ENCODE data around the gene NTM. TPM values are rescaled to one million over a fixed set of nuclear protein-coding genes. Genes with fewer than 3 reads are reported as not detected.

Gene NTM
- polyA plus RNA-seq, 1 donor (not counting 4 experiments of a cell fraction or from before 2014, with no cell fraction given) = 47.9 TPM

- Histone ChIP-seq H3K9me1 (ENCODE audit: control insufficient read depth, extremely low read depth, insufficient read depth, low read length) (no peaks in the 10 kb centered on the region), H4K20me1 (ENCODE audit: control insufficient read depth, extremely low read depth, insufficient read depth, low read length) (no peaks in the 10 kb centered on the region), H2AFZ (ENCODE audit: control insufficient read depth, low read length) (no peak overlapping the region), H3K9me3 (ENCODE audit: control insufficient read depth, low read depth, low read length) (no peaks in the 10 kb centered on the region), H3K4me2 (ENCODE audit: control insufficient read depth, extremely low read depth, insufficient read depth, low read depth, low read length) (no peak overlapping the region), H3K27me3 (ENCODE audit: control insufficient read depth, extremely low read depth, insufficient read depth, low read length) (no peaks in the 10 kb centered on the region), H3K4me1 (ENCODE audit: control insufficient read depth, extremely low read depth, insufficient read depth, low read length) (peaks cover 11% of the 10 kb centered on the region), H3K9ac (ENCODE audit: control insufficient read depth, extremely low read depth, insufficient read depth, low read length) (no peak overlapping the region), H3K79me2 (ENCODE audit: control insufficient read depth, insufficient read depth, low read length) (no peaks in the 10 kb centered on the region), H3K27ac (ENCODE audit: control insufficient read depth, insufficient read depth, low read length) (no peak overlapping the region), H3K36me3 (ENCODE audit: control insufficient read depth in 2 of 2, extremely low read depth in 1 of 2, insufficient read depth in 2 of 2, low read length in 2 of 2) (no peaks in the 10 kb centered on the region), H3K4me3 (ENCODE audit: control insufficient read depth in 2 of 3, extremely low read depth in 1 of 3, insufficient read depth in 2 of 3, low read depth in 1 of 3, low read length in 3 of 3) (no peak overlapping the region)
- dilution Hi-C loops (cut with MboI; ENCODE audit: extremely low pct_ligation_motif_present, low sequenced_read_pairs) = no loop called here
- DNase-seq (ENCODE audit: low read depth, low spot score) (no peak), FAIRE-seq (peak; percentile 43)
- TF ChIP-seq, protein P1, sequence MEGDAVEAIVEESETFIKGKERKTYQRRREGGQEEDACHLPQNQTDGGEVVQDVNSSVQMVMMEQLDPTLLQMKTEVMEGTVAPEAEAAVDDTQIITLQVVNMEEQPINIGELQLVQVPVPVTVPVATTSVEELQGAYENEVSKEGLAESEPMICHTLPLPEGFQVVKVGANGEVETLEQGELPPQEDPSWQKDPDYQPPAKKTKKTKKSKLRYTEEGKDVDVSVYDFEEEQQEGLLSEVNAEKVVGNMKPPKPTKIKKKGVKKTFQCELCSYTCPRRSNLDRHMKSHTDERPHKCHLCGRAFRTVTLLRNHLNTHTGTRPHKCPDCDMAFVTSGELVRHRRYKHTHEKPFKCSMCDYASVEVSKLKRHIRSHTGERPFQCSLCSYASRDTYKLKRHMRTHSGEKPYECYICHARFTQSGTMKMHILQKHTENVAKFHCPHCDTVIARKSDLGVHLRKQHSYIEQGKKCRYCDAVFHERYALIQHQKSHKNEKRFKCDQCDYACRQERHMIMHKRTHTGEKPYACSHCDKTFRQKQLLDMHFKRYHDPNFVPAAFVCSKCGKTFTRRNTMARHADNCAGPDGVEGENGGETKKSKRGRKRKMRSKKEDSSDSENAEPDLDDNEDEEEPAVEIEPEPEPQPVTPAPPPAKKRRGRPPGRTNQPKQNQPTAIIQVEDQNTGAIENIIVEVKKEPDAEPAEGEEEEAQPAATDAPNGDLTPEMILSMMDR (optimal IDR thresholded peaks at IDR 0.05 in 1 of 3, IDR thresholded peaks at IDR 0.05 in 1 of 3, conservative IDR thresholded peaks at IDR 0.05 in 1 of 3; ENCODE audit: extremely low read depth in 1 of 3, insufficient read depth in 2 of 3, low read length in 3 of 3) = peak; percentile 47 to 75 (median 71)
- TF ChIP-seq EZH2 (IDR thresholded peaks at IDR 0.05; ENCODE audit: low read length) = no peak
Measured at GRCh38 chr11:132158091-132158490, 787.7 kb downstream of the NTM start.

DNA sequence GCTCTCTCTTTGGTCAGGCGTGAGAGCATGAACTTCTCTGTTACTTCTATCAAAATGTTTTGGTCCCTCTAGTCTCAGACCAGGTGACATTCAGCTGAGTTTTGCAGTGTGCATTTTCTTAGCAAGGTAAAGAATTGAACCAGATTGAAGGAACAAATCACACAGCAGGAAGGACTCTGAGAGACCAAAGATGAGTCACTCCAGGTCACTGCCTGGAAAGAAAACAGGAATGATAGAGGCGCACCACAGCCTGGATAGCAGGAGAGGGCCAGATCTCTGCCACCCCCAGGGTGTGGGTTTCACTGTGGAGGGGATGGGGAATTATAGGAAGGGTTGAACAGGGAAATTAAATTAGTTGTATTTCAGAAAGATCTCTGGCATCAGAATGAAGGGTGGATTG is 788.3 kb downstream of the NTM start:
- Histone ChIP-seq H3K9me1 (ENCODE audit: control insufficient read depth, extremely low read depth, insufficient read depth, low read length) (no peaks in the 10 kb centered on the region), H3K4me1 (ENCODE audit: control insufficient read depth, extremely low read depth, insufficient read depth, low read length) (peaks cover 11% of the 10 kb centered on the region), H3K36me3 (ENCODE audit: control insufficient read depth in 2 of 2, extremely low read depth in 1 of 2, insufficient read depth in 2 of 2, low read length in 2 of 2) (no peaks in the 10 kb centered on the region), H3K4me3 (ENCODE audit: control insufficient read depth in 2 of 3, extremely low read depth in 1 of 3, insufficient read depth in 2 of 3, low read depth in 1 of 3, low read length in 3 of 3) (no peak overlapping the region), H3K79me2 (ENCODE audit: control insufficient read depth, insufficient read depth, low read length) (no peaks in the 10 kb centered on the region), H3K9me3 (ENCODE audit: control insufficient read depth, low read depth, low read length) (no peaks in the 10 kb centered on the region), H3K27ac (ENCODE audit: control insufficient read depth, insufficient read depth, low read length) (no peak overlapping the region), H3K4me2 (ENCODE audit: control insufficient read depth, extremely low read depth, insufficient read depth, low read depth, low read length) (no peak overlapping the region), H3K27me3 (ENCODE audit: control insufficient read depth, extremely low read depth, insufficient read depth, low read length) (no peaks in the 10 kb centered on the region), H3K9ac (ENCODE audit: control insufficient read depth, extremely low read depth, insufficient read depth, low read length) (no peak overlapping the region), H4K20me1 (ENCODE audit: control insufficient read depth, extremely low read depth, insufficient read depth, low read length) (no peaks in the 10 kb centered on the region), H2AFZ (ENCODE audit: control insufficient read depth, low read length) (no peak overlapping the region)
- dilution Hi-C loops (cut with MboI; ENCODE audit: extremely low pct_ligation_motif_present, low sequenced_read_pairs) = no loop called here
- FAIRE-seq = peak; percentile 59
- TF ChIP-seq EZH2 (IDR thresholded peaks at IDR 0.05; ENCODE audit: low read length) = no peak
- TF ChIP-seq, protein P1 (optimal IDR thresholded peaks at IDR 0.05 in 1 of 3, IDR thresholded peaks at IDR 0.05 in 1 of 3, conservative IDR thresholded peaks at IDR 0.05 in 1 of 3; ENCODE audit: extremely low read depth in 1 of 3, insufficient read depth in 2 of 3, low read length in 3 of 3) = no peak
- no peak for DNase-seq (ENCODE audit: low read depth, low spot score)
